K562 (cell line): ENCODE results near the gene NUP160. TPM values are rescaled to one million over a fixed set of nuclear protein-coding genes. Genes with fewer than 3 reads are reported as not detected.

Source experiments
- C11orf30 ChIP-seq: fragments of 450-650 bp; IDR thresholded peaks from 2 replicates; pipeline ENCODE4 v1.6.1; 2016; ENCODE audit warnings: low read depth, mild to moderate bottlenecking
- CC2D1A ChIP-seq: fragments of 450-650 bp; IDR thresholded peaks from 2 replicates; pipeline ENCODE4 v1.6.1; 2017; ENCODE audit warnings: mild to moderate bottlenecking
- ETV1 ChIP-seq: fragments of 450-650 bp; conservative IDR thresholded peaks from 2 replicates; pipeline ENCODE4 v1.6.1; 2016; ENCODE audit warnings: missing genetic modification characterization, control low read depth, low read depth, missing compliant biosample characterization
- FOSL1 ChIP-seq: fragments of 200-800 bp; sonication (Bioruptor generic); conservative IDR thresholded peaks from 2 replicates; pipeline ENCODE4 v1.6.1; 2016; ENCODE audit warnings: missing genetic modification characterization, missing compliant biosample characterization
- FOXA3 ChIP-seq, 2 experiments: fragments of 450-650 bp in 1 of 2; sonication (generic) in 1 of 2; formaldehyde crosslinking; IDR thresholded peaks in 1 of 2; conservative IDR thresholded peaks in 1 of 2; 2 replicates each; pipeline versions ENCODE4 v1.4.0 to v1.8.0; 2020 to 2022; ENCODE audit warnings: mild to moderate bottlenecking in 2 of 2, missing genetic modification reagents in 1 of 2
- FOXP1 ChIP-seq: sonication (generic); formaldehyde crosslinking; IDR thresholded peaks from 2 replicates; pipeline ENCODE4 v1.8.0; 2022; ENCODE audit warnings: mild to moderate bottlenecking, missing genetic modification reagents
- HEY1 ChIP-seq: fragments of 250-450 bp; sonication (Bioruptor Pico); IDR thresholded peaks from 2 replicates; pipeline ENCODE4 v1.5.0; 2020; ENCODE audit warnings: mild to moderate bottlenecking, moderate library complexity, borderline replicate concordance
- HIVEP1 ChIP-seq: fragments of 250-450 bp; sonication (Bioruptor Pico); IDR thresholded peaks from 2 replicates; pipeline ENCODE4 v1.4.0; 2020; ENCODE audit warnings: mild to moderate bottlenecking
- HNRNPH1 ChIP-seq: fragments of 200-400 bp; formaldehyde crosslinking; optimal IDR thresholded peaks from 2 replicates; pipeline ENCODE3; 2017; ENCODE audit warnings: low read depth, mild to moderate bottlenecking, low read length, moderate library complexity
- KAT7 ChIP-seq: sonication (generic); formaldehyde crosslinking; IDR thresholded peaks from 2 replicates; pipeline ENCODE4 v1.8.0; 2022; ENCODE audit warnings: missing genetic modification reagents, mild to moderate bottlenecking, borderline replicate concordance
- KLF10 ChIP-seq: fragments of 250-450 bp; sonication (Bioruptor Pico); IDR thresholded peaks from 2 replicates; pipeline ENCODE4 v1.6.1; 2021; ENCODE audit warnings: matching md5 sums
- MAFG ChIP-seq: fragments of 450-650 bp; conservative IDR thresholded peaks from 2 replicates; pipeline ENCODE4 v1.6.1; 2016; ENCODE audit warnings: missing genetic modification characterization, missing compliant biosample characterization
- MBD2 ChIP-seq: sonication (generic); IDR thresholded peaks from 2 replicates; pipeline ENCODE4 v1.6.1; 2016; ENCODE audit warnings: low read depth, borderline replicate concordance
- MEIS2 ChIP-seq: fragments of 450-650 bp; IDR thresholded peaks from 2 replicates; pipeline ENCODE4 v1.6.1; 2014; ENCODE audit warnings: mild to moderate bottlenecking; ENCODE audit not compliant: partially characterized antibody
- NBN ChIP-seq: fragments of 450-650 bp; IDR thresholded peaks from 2 replicates; pipeline ENCODE4 v1.6.1; 2016; ENCODE audit warnings: low read depth, mild to moderate bottlenecking
- NUFIP1 ChIP-seq: fragments of 450-650 bp; IDR thresholded peaks from 2 replicates; pipeline ENCODE4 v1.6.1; 2018; ENCODE audit not compliant: partially characterized antibody
- POLR2B ChIP-seq: fragments of 450-650 bp; IDR thresholded peaks from 2 replicates; pipeline ENCODE4 v1.6.1; 2018; ENCODE audit warnings: low read depth; ENCODE audit not compliant: partially characterized antibody
- PRPF4 ChIP-seq: fragments of 200-400 bp; formaldehyde crosslinking; IDR thresholded peaks from one replicate; pipeline ENCODE4 v1.6.1; 2017; ENCODE audit warnings: low read length, low read depth, mild to moderate bottlenecking; ENCODE audit not compliant: insufficient read depth, poor library complexity, severe bottlenecking
- ZBTB17 ChIP-seq: fragments of 450-650 bp; formaldehyde crosslinking; IDR thresholded peaks from 2 replicates; pipeline ENCODE4 v1.4.0; 2020; ENCODE audit warnings: mild to moderate bottlenecking
- ZNF3 ChIP-seq: fragments of 250-450 bp; sonication (Bioruptor Pico); IDR thresholded peaks from 2 replicates; pipeline ENCODE4 v1.5.0; 2021; ENCODE audit warnings: mild to moderate bottlenecking, moderate library complexity
- ZNF436 ChIP-seq: fragments of 250-450, 450-650 bp; sonication (Bioruptor Pico); formaldehyde crosslinking; IDR thresholded peaks from 2 replicates; pipeline ENCODE4 v1.7.0; 2020; ENCODE audit warnings: mild to moderate bottlenecking
- ZZZ3 ChIP-seq: fragments of 450-650 bp; IDR thresholded peaks from 2 replicates; pipeline ENCODE4 v1.6.1; 2016; ENCODE audit warnings: antibody characterized with exemption, mild to moderate bottlenecking, moderate library complexity
- polyA plus RNA-seq, 8 experiments: library from polyadenylated mRNA; depleted of rRNA in 4 of 8; stranded (reverse) in 5 of 8; unstranded in 3 of 8; fragments of >200 nt; fragmentation: Nextera tagmentation in 2 of 8; fragmentation: Illumina TruSeq in 1 of 8; extraction: Ambion mirVana in 2 of 8; extraction: Trizol in 1 of 8; gene quantifications; 2 replicates each; pipeline versions ENCODE4 v1.2.1 to v1.2.3, GENCODE V29; 2011 to 2014; ENCODE audit warnings: inconsistent platforms in 1 of 8, missing spikeins in 1 of 8
- total RNA-seq, 7 experiments: library from RNA; depleted of rRNA in 6 of 7; stranded (reverse); fragments of >200 nt in 6 of 7; fragmentation: Illumina TruSeq in 2 of 7; extraction: Trizol in 2 of 7; gene quantifications; 2 replicates each; pipeline versions ENCODE4 v1.2.1 to v1.2.3, GENCODE V29; 2011 to 2021; ENCODE audit warnings: low replicate concordance in 1 of 7
- TF ChIP-seq, protein P1 (sequence below): sonication (generic); formaldehyde crosslinking; IDR thresholded peaks from 2 replicates; pipeline ENCODE4 v1.5.0; 2020; ENCODE audit warnings: missing genetic modification reagents
- TF ChIP-seq, protein P2 (sequence below), 2 experiments: fragments of 450-650 bp; IDR thresholded peaks; 2 replicates each; pipeline ENCODE4 v1.6.1; 2016
- TF ChIP-seq, protein P3 (sequence below), 2 experiments: fragments of 450-650 bp; IDR thresholded peaks; 2 replicates each; pipeline ENCODE4 v1.6.1; 2018; ENCODE audit warnings: mild to moderate bottlenecking in 2 of 2, low read depth in 1 of 2; ENCODE audit not compliant: partially characterized antibody in 2 of 2

Gene NUP160
- total and polyA plus RNA-seq, 9 of the 15 experiments (the other 6 are each of a cell fraction or from before 2014, with no cell fraction given), result 41.5 to 112 (median 65.0) TPM

DNA sequence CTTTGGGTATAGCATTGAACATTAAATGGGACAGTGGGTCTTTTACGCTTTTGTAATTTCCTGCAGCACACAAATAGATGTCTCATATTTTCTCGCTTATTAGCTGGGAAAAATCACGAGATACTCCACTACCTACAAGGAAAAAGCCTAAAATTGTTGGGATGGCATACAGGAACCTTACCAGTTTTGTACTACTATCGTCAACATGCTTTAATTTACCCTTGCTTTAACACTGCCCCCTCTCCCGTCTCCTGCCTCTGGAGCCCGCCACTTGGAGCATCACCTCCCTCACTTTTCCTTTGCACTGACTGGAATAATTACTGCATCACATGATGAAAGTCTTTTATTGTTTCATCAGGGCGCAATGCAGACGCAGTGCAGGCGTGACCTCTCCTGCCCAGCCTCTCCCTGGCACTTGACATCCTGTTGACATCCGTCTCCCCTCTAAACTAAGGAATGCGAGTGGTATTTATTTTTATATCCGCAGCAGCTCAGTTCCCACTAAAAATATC lies 80.0 kb downstream of the NUP160 start (continued):
- TF ChIP-seq, protein P1, sequence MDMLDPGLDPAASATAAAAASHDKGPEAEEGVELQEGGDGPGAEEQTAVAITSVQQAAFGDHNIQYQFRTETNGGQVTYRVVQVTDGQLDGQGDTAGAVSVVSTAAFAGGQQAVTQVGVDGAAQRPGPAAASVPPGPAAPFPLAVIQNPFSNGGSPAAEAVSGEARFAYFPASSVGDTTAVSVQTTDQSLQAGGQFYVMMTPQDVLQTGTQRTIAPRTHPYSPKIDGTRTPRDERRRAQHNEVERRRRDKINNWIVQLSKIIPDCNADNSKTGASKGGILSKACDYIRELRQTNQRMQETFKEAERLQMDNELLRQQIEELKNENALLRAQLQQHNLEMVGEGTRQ (CRISPR knock-in tag), result 0 out of 2 replicates have a peak, but pooled peaks have one; percentile 8
- TF ChIP-seq, protein P2, sequence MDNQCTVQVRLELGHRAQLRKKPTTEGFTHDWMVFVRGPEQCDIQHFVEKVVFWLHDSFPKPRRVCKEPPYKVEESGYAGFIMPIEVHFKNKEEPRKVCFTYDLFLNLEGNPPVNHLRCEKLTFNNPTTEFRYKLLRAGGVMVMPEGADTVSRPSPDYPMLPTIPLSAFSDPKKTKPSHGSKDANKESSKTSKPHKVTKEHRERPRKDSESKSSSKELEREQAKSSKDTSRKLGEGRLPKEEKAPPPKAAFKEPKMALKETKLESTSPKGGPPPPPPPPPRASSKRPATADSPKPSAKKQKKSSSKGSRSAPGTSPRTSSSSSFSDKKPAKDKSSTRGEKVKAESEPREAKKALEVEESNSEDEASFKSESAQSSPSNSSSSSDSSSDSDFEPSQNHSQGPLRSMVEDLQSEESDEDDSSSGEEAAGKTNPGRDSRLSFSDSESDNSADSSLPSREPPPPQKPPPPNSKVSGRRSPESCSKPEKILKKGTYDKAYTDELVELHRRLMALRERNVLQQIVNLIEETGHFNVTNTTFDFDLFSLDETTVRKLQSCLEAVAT (IDR thresholded peaks at IDR 0.05), result 0 out of 4 replicates have a peak, but pooled peaks of 1 of the 2 experiments have one; percentile 22
- TF ChIP-seq FOXA3 (CRISPR knock-in tag; conservative IDR thresholded peaks at IDR 0.05 in 1 of 2, IDR thresholded peaks at IDR 0.05 in 1 of 2), result peak in 1 of 2 experiments; percentile 55; a peak in 1 of 4 replicates
- no peak for TF ChIP-seq MEIS2
- TF ChIP-seq KAT7 (CRISPR knock-in tag), result no peak
- TF ChIP-seq, protein P3, sequence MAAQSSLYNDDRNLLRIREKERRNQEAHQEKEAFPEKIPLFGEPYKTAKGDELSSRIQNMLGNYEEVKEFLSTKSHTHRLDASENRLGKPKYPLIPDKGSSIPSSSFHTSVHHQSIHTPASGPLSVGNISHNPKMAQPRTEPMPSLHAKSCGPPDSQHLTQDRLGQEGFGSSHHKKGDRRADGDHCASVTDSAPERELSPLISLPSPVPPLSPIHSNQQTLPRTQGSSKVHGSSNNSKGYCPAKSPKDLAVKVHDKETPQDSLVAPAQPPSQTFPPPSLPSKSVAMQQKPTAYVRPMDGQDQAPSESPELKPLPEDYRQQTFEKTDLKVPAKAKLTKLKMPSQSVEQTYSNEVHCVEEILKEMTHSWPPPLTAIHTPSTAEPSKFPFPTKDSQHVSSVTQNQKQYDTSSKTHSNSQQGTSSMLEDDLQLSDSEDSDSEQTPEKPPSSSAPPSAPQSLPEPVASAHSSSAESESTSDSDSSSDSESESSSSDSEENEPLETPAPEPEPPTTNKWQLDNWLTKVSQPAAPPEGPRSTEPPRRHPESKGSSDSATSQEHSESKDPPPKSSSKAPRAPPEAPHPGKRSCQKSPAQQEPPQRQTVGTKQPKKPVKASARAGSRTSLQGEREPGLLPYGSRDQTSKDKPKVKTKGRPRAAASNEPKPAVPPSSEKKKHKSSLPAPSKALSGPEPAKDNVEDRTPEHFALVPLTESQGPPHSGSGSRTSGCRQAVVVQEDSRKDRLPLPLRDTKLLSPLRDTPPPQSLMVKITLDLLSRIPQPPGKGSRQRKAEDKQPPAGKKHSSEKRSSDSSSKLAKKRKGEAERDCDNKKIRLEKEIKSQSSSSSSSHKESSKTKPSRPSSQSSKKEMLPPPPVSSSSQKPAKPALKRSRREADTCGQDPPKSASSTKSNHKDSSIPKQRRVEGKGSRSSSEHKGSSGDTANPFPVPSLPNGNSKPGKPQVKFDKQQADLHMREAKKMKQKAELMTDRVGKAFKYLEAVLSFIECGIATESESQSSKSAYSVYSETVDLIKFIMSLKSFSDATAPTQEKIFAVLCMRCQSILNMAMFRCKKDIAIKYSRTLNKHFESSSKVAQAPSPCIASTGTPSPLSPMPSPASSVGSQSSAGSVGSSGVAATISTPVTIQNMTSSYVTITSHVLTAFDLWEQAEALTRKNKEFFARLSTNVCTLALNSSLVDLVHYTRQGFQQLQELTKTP (IDR thresholded peaks at IDR 0.05; ENCODE audit: low read depth in 1 of 2, partially characterized antibody in 2 of 2), result no peak
- no peak for TF ChIP-seq HIVEP1 (CRISPR knock-in tag)
- no peak for TF ChIP-seq MAFG (tag)
- no peak for TF ChIP-seq HEY1 (CRISPR knock-in tag)
- TF ChIP-seq CC2D1A, result no peak
- TF ChIP-seq HNRNPH1, result no peak
- no peak for TF ChIP-seq ZZZ3
- no peak for TF ChIP-seq NUFIP1
- TF ChIP-seq ETV1, result no peak
- no peak for TF ChIP-seq POLR2B
- no peak for TF ChIP-seq ZNF436 (CRISPR knock-in tag)
- no peak for TF ChIP-seq KLF10 (CRISPR knock-in tag)
- TF ChIP-seq PRPF4, result no peak
- 0 out of 2 replicates have a peak, but pooled peaks have one; percentile 4 for TF ChIP-seq FOSL1 (tag)
- no peak for TF ChIP-seq ZBTB17 (CRISPR knock-in tag)
- peak; percentile 50; the same call in 1 of the 2 replicates for TF ChIP-seq FOXP1 (CRISPR knock-in tag)
- TF ChIP-seq C11orf30, result no peak
- no peak for TF ChIP-seq MBD2
- no peak for TF ChIP-seq ZNF3 (CRISPR knock-in tag)
- TF ChIP-seq NBN, result no peak
